HG03039 (cell line): ENCODE measurements around the gene SOX13.

ENCODE experiments used
- ATAC-seq: cut with Tn5 transposase; IDR thresholded peaks from one replicate; pipeline ENCODE4 v1.9.1; 2021; ENCODE audit warnings: mild to moderate bottlenecking, moderate library complexity; ENCODE audit not compliant: unreplicated experiment

Gene SOX13

DNA sequence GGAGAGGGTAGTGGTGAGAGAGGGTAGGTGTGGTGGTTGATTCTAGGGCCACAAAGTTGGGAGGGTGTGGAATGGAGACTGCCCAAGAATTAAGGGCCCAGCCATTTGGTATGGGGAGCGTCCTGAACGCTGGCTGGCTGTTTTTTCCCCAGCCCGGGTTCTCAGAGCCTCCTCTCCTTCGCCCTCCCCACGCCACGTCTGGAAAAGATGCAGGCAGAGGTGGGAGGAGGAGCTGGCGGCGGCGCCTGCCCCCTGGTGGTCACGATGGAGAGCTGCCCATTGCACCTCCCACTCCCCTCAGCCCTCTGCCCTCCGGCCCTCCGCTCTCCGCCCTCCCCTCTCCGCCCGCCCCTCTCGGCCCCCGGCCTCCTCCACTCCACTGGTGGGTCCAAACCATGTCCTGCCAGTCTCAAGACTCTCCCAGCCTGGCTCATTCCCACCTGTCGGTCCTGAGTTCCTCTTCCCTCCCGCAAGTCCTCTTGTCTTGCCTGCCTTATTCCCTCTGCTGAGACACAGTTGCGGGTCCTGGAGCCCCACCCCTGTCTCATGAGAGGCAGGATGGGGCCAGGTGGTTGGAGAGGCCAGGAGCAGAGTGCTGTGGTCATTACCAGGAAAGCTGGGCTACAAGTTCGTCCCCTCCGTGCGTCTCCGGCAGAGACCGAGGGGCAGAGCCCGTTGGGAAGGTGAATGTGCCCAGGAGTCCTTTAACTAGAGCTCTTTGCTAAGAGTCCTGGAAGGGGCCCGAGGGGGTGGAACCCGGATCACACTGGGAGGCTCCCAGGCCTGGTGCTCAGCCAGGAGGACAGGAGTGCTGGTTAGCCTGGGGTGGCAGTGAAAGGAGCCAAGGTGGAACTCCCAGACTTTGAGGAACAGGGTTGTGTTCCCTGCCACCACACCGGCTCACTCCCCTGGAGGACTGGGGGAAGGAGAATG is 56.3 kb downstream of the SOX13 start:
- ATAC-seq: no peak

DNA sequence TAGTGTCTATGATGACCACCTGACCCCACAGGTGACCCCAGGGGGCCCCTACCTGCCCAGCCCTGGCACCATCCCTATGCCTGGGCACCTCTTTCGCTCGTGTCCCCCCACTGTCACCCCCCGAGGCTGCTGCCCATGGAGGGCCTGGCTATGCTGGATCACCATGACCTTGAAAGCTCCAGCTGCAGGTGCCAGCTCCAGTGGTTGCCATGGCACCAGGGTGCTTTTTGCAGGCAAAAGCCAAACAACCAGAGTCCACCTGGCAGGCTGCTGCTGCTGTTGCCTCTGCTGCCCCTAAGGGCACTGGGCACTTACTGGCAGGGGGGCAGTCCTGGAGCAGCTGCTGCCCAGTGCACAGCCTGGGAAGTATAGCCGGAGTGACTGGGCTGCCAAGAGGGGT is 57.3 kb downstream of the SOX13 start:
- no peak for ATAC-seq

DNA sequence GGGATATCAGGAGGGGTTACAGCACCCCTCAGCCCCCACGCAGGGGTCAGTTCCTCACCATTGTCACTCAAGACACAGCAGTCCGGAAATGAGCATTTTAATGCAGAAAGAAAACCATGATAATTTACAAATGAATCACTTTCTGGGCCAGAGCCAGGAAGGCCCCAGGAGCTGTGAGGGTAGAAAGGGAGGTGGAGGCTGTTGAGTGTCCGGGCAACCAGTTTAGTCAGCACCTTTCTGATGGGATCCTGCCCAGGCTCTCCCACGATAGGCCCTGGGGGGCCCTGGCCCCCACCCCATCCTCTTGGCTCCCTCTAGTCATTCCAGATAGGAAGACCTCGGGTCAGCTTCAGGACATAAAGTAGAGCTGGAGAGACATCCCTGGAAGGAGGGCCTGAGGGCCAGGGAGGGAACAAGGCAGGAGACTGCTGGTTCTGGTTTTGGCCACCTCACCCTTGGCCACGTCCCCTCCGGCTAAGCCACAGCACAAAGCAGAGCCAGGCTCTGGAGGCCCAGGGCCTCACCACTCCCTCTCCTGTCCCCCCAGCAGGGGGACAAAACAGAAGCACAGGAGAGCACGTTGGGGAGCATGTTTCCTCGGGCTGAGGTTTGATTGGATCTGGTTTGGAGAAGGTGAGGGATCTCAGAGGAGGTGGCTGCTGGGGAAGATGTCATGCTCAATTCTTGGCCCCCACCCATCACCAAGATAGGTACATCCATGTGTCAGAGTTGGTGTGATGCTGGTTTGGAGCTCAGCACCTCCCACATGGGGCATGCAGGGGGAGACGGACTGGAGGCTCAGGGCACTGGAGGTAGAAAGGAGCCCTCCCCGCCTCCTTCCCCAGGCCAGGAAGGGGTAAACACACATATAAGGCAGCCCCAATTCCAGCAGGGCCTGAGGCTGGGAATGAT is 58.3 kb downstream of the SOX13 start:
- no peak for ATAC-seq

DNA sequence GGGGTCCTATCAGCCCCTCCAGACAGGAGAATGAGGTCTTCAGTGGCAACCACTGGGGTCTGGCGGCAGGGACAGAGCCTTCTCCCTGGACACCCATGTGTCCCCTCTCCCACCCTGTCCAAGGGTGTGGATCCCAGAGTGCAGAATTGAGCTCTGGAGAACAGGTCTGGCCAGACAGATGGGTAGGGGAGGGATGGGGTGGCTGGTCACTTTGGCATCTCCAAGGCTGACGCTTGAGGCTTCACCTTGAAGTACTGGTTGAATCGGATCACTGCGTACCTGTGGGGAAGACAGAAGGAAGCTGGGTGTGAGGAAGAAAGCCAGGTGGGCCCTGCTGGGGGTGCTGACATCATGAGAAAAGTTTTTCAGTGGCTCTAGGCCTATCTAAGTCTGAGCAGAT is 59.1 kb downstream of the SOX13 start:
- no peak for ATAC-seq

DNA sequence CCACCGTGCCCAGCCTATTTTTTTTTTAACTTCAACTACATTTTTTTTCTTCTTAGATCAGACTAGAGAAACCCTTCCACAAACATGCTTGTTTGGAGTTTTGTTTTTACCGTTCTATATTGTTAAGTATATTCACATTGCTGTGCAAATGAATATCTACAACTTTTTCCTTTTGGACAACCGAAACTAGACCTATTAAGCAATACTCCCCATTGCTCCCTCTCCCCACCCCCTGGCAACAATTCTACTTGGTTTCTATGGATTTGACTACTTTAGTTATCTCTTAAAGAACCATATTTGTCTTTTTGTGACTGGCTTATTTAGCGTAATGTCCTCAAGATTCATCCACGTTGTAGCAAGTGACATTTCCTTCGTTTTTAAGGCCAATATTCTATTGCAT is 59.8 kb downstream of the SOX13 start:
- ATAC-seq: no peak

DNA sequence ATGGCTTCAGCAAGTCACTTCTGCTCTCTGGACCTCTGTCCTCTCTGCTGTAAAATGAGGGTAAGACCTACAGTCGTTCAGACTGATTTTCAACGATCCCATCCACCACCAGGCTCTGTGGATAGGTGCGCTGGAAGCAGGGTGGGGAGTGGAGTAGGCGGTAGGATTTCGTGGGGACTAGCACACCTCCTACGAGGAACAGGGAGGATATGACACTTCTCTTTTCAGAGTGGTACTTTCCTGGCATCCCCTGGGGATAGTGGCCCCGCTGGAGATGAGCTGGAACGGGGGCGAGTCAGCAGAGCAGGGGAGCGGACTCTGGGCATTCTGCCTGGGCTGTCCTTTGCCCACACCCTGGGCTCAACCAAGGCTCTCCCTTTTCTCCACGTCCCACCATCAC is 61.2 kb downstream of the SOX13 start:
- no peak for ATAC-seq

DNA sequence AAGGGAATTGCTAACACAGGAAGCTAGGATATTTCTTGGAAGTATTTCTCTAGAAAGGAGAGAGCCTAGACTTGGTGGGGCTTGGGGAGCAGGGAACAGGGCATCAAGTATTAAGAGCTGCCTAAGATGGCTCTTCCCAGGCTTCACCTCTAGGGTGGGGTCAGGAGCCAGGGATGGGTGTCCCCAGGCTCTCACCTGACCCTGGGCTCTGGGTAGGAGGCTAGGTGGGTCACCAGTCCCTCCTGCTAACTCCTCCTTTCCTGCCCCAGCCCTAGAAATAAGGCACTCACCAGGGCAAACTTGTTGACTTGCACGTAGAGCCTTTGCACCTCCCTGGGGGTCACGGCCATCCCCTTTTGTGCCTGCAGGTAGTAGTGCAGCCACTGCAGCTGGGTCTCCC is 63.9 kb downstream of the SOX13 start:
- ATAC-seq: no peak

DNA sequence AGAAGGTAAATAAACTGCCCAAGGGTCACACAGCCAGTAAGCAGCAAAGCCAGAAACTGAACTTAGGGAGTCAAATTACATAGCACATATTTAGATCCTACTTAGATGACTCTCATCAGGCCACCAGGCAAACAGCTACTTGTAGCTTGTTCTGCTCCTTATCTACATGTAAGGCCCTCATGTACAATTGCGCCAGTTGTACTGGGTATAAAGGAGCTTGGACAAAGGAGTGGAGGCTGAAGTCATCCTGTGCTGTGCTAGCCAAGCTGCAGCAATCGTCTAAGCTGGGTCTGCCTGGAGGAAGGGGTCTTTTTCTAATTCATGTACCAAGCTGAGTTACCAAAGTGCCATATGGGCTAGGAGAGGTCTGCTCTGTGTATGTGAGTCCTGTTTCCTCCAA is 66.2 kb downstream of the SOX13 start:
- no peak for ATAC-seq

DNA sequence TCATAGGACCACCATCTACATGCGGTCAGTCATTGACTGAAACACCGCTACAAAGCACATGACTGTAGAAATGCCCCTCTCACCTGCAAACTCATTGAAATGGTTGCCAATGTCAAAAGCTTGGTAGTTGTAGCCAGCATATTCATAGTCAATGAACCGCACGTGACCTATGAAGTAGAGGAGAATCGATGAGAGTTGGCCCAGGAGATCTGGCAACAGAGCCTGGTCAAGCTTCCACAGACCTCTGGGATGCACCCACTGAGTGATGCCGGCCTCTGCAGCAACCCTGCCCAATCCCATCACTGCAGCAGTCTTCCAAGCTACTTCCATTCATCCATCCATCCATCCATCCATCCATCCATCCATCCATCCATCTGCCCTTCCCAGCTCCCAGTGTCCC is 67.0 kb downstream of the SOX13 start:
- no peak for ATAC-seq

DNA sequence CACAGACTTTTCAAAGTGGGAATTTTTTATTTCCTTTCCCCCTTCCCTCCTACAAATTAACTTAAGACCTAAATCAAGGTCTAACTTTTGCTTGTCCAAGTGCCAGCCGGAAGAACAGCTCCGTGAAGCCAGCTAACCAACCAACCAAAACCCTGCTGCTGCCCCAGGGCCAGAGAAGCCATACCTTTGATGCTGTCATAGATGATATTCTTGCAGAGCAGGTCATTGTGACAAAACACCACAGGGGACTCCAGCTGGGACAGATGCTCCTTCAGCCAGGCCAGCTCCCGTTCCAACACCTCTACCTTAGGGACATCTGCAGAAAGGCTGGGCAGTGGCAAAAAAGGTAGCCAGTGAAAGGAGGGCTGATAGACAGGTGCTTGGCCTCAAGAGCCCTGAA is 68.2 kb downstream of the SOX13 start:
- no peak for ATAC-seq

DNA sequence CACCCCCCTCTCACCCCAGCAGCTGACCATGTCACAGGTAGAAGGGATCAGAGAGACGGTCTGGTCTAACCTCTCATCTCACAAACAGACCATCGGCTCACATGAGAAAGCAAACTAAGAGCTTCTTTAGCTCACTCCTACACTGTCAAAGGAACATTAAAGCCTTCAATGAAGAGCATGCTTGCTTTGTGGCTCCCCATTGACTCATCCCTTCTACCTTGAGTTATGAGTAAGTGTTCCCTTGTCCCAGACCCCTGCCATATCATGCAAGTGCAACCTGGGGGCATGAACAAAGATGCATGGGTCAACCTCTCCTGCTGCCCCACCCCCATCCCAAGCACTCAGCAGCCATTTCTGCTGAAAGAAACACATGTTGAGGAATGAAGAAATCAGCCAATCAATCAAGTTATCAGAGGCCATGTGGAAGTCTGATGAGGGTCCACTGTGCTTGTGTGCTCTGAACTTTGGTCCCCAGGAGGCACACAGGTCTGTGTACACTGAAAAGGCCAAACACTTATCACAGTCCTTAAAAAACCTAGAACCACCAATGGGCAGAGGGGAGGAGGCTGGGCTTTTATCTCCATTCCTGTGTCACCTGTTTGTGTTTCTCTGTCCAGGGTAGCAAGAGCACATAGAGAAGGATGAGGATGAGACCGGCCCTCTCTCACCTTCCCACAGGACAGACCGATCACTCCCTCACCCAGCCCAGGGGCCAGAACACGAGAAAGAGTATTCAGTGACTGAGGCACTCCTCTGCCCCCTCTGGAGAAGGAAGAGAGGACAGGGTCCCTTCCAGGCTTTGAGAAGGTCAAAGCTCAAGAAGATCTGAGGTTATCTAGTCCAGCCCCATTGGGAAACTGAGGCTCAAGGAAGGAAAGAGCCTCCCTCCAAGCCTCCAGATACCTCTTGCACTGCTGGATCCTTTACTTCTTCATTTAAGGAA is 69.4 kb downstream of the SOX13 start:
- no peak for ATAC-seq

DNA sequence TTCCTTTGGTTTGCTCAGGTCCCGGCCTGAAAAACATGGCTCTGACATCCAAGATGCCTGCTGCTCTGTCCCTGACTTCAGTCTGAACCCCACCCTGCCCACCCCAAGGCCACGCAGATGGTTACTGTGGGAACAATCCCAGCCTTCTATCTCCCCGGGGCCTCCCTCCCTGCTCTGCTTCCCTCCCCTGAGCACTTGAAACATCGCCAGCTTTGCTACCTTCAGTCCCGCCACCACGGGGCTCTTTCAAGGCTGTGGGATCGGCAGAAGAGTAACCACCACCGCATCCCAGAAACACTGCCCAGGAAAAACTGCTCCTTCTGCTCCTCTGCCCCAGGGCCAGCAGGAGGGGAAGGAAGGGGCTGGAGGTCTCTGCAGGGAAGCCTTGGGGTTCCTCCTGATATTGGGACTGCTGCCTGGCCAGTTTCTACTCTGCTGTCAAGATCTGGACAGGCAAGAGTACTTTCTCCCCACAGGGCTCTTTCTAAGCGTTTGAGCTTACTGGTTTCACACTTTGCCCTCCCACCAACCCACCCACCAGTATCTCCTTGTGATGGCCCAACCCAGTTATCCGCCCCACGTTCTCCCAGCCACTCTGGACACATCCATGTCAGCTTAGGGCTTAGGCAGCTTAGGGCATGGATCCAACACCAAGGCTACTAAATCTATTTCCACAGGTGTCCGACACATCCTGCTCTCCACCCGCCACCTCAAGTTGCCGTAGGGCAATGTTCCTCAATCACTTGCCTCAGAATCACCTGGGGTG is 70.5 kb downstream of the SOX13 start:
- ATAC-seq: no peak

DNA sequence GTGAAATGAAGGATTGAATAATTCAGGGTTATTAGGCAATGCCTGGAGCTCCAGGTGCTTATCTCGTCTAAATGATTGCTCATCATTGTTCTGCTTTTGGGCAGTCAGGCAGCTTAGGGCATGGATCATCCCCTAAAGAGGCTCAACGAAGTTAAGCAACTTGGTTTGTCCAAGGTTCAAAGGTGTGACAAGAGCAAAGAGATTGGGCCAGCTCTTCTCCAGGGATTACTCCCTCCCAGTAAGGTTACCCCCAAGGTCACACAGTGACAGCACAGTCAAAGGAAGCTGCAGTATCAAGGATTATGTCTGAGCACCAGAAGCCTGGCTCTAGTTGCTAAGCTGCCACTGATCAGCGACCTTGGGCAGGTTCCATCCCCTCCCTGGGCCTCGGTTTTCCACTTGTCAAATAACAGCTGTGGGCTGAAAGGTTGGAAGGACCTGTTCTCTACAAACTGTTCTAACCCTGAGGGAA is 72.2 kb downstream of the SOX13 start:
- ATAC-seq: no peak

DNA sequence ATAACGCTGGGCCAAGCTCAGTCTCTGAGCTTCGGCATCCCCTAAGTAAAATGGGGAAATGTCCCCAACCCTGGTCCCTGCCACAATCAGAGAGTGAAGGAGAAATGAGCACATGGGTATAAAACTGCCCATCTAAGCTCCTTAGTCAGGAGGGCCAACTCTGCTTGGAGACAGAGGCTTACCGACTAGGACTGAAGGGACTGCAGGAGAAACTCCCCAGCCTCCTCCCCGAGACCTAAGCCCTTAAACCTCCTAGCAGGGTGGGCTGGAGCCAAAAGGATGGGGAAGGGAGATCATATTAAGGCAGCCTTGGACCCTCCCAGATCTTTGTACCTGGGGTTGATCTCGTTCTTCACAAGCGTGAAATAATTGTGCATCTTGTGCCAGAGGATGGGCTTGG is 73.4 kb downstream of the SOX13 start:
- no peak for ATAC-seq

DNA sequence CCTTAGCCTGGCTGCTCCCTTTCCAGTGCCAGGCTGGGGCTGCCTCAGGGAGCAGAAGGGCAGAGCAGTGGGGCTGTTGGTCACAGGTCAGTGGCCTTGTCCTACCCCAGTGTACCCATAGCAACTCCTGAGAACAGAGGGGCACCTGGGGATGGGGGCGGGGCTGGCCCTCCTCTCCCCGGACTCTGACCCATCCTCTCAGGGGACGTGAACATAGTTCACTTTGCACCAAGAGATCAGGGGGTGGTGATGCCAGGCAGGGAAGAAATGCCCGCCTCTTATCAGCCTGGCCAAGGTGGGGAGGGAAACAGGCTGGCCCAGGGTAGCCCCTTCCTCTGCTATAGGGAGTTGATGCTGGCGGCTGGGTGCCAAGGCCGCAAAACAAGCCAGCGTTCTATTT is 74.0 kb downstream of the SOX13 start:
- ATAC-seq: no peak

DNA sequence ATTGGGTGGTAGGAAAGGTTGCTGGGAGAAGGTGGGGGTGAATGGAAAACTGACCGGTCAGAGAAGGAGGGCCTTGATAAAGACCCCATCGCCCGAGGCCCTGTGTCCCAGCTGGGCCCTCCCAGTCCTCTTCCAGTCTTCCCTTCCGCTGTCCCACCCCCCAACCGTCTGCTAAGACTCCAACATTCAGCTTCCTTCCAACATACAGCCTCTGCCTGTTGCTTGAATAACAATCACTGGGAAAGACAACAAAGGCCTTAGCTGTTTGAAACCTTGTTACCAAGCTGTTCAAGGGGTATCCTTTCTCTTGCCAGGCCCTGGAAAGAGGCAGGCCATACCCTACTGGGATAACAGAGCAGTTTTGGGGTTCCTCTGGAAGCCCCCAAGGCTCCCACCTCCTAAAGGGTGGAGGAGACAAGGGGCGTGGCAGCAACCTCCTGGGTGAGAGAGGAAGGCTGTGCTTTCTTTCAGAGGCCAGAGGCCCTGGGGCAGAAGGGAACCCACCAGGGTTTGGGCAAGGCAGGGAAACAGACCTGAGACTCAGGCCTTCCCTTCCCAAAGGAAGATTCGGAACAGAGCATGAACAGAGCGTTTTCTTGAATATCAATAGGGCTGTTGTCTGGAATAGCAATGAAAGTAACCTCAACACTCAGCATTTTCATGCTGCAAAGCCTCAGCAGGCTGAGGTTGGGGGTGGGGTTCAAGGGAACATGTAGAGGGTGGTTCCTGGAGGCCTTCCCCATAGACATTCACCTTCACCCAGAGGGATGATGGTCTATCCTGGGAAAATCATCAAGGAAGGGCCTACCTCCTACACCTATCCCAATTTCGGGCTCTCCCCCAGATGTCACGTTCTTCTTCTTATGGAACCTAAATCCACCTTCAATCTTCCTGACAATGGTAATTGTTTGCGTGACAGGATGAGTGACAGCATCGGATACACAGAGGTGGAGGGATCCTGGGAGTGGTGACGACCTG is 74.8 kb downstream of the SOX13 start:
- no peak for ATAC-seq

DNA sequence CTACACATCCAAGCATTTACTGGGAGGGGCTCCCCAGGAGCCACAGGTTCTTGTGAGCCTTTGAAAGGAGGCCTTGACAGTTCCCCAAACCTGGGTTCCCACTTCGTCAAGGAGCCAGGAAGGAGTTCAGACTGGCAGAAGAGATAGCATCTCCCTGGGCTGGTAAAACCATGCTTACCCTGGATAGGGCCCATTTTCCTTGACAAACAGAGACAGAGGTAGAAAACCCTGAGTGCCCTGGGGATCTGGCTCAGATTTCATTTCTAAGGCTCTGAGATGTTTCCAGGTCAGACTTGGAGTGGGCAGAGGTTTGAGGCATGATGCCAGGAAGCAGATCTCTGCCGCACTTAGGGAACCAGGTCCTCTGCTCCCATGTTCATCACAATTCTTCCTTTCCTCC is 76.2 kb downstream of the SOX13 start:
- ATAC-seq: no peak

DNA sequence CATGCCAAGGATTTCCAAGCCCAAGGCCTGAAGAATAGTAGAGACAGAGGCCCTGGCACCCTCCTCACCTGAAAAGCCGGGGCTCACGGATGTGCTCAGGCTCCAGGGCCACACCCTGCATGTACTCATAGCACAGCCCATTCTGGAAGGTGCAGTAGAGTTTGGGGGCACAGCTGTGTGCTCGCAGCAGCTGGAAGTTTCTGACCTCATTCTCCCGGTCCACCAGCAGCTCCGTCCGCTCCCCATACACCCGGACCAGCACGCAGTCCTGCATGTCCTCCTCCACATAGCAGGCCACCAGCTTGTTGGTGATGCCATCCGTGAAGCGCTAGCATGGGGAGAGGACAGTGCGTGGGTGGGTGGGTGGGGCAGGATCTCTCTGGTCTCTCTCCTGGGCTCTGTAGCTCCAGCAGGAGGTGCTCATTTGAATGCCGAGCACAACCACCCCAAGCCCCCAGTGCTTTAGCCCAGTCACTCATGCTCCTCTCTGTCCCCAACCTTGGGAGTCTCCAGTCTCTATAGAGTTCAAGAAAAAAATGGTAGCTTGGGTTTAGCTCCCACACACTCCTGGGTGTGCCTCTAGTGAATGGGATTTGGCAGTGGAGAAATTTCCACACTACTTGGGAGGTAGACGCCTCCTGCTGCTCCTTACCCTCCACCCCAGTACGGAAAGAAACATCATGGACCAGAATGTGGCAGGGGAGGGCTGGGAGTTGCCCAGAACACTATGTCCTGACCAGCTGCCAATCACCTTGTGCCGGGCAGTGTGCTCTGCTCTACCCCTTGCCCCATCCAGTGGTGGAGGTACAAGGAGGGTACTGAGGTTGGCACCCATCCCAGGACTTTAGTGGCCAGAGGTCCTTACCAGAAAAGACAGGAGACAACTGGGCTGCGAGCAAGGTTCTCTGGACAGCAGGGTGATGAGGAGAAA is 77.0 kb downstream of the SOX13 start:
- ATAC-seq: no peak
